ENCODE measurements around the gene ARFRP1.
"Not testable (repeated sequence)": the region's sequence is repeated elsewhere in the genome, so short reads cannot be mapped to it uniquely, and the experiment has no call there.

Gene ARFRP1

GRCh38 chr20:63680857-63681608 lies 26.7 kb downstream of the ARFRP1 start:
- no peak overlapping the region for H3K9ac ChIP-seq (ENCODE audit: low read depth, low read length)
- no peaks in the 10 kb centered on the region for H3K27me3 ChIP-seq (ENCODE audit: control insufficient read depth, insufficient read depth, low read length)
- no peaks in the 10 kb centered on the region for H3K9me3 ChIP-seq (replicated peaks; ENCODE audit: low read length)
- H3K36me3 ChIP-seq (ENCODE audit: insufficient read depth, low read length) = peaks cover 28% of the 10 kb centered on the region
- H3K4me2 ChIP-seq (ENCODE audit: low read length) = no peak overlapping the region
- H3K4me1 ChIP-seq (ENCODE audit: control insufficient read depth, insufficient read depth, low read length) = peaks cover 25% of the 10 kb centered on the region
- H3K4me3 ChIP-seq (ENCODE audit: low read length) = no peak overlapping the region

GRCh38 chr20:63680427-63680826 lies 27.3 kb downstream of the ARFRP1 start:
- Histone ChIP-seq H3K9ac (ENCODE audit: low read depth, low read length) (no peak overlapping the region), H3K27me3 (ENCODE audit: control insufficient read depth, insufficient read depth, low read length) (no peaks in the 10 kb centered on the region), H3K4me1 (ENCODE audit: control insufficient read depth, insufficient read depth, low read length) (peaks cover 24% of the 10 kb centered on the region), H3K4me2 (ENCODE audit: low read length) (no peak overlapping the region), H3K9me3 (replicated peaks; ENCODE audit: low read length) (no peaks in the 10 kb centered on the region), H3K4me3 (ENCODE audit: low read length) (no peak overlapping the region), H3K36me3 (ENCODE audit: insufficient read depth, low read length) (peaks cover 28% of the 10 kb centered on the region)

GRCh38 chr20:63679799-63680305 lies 27.9 kb downstream of the ARFRP1 start:
- peaks cover 24% of the 10 kb centered on the region for H3K4me1 ChIP-seq (ENCODE audit: control insufficient read depth, insufficient read depth, low read length)
- no peak overlapping the region for H3K4me3 ChIP-seq (ENCODE audit: low read length)
- H3K36me3 ChIP-seq (ENCODE audit: insufficient read depth, low read length) = peaks cover 30% of the 10 kb centered on the region
- no peak overlapping the region for H3K4me2 ChIP-seq (ENCODE audit: low read length)
- no peaks in the 10 kb centered on the region for H3K27me3 ChIP-seq (ENCODE audit: control insufficient read depth, insufficient read depth, low read length)
- H3K9me3 ChIP-seq (replicated peaks; ENCODE audit: low read length) = no peaks in the 10 kb centered on the region
- no peak overlapping the region for H3K9ac ChIP-seq (ENCODE audit: low read depth, low read length)

- Histone ChIP-seq H3K36me3 (ENCODE audit: insufficient read depth, low read length) (peaks cover 38% of the 10 kb centered on the region), H3K9ac (ENCODE audit: low read depth, low read length) (no peak overlapping the region), H3K9me3 (replicated peaks; ENCODE audit: low read length) (no peaks in the 10 kb centered on the region)
Observed at GRCh38 chr20:63678667-63679465, 28.9 kb downstream of the ARFRP1 start.

GRCh38 chr20:63678071-63678470 lies 29.7 kb downstream of the ARFRP1 start:
- no peak overlapping the region for H3K4me2 ChIP-seq (ENCODE audit: low read length)
- no peak overlapping the region for H3K9ac ChIP-seq (ENCODE audit: low read depth, low read length)
- no peak overlapping the region for H3K4me3 ChIP-seq (ENCODE audit: low read length)
- H3K4me1 ChIP-seq (ENCODE audit: control insufficient read depth, insufficient read depth, low read length) = peaks cover 18% of the 10 kb centered on the region
- no peaks in the 10 kb centered on the region for H3K9me3 ChIP-seq (replicated peaks; ENCODE audit: low read length)
- no peaks in the 10 kb centered on the region for H3K27me3 ChIP-seq (ENCODE audit: control insufficient read depth, insufficient read depth, low read length)
- H3K36me3 ChIP-seq (ENCODE audit: insufficient read depth, low read length) = peaks cover 38% of the 10 kb centered on the region

More at GRCh38 chr20:63678667-63679465, 28.9 kb downstream of the ARFRP1 start:
- Histone ChIP-seq H3K4me3 (ENCODE audit: low read length) (no peak overlapping the region), H3K4me2 (ENCODE audit: low read length) (no peak overlapping the region), H3K27me3 (ENCODE audit: control insufficient read depth, insufficient read depth, low read length) (no peaks in the 10 kb centered on the region), H3K4me1 (ENCODE audit: control insufficient read depth, insufficient read depth, low read length) (peaks cover 24% of the 10 kb centered on the region)

- Histone ChIP-seq H3K4me3 (ENCODE audit: low read length) (no peak overlapping the region), H3K4me2 (ENCODE audit: low read length) (no peak overlapping the region), H3K27me3 (ENCODE audit: control insufficient read depth, insufficient read depth, low read length) (no peaks in the 10 kb centered on the region), H3K9me3 (replicated peaks; ENCODE audit: low read length) (no peaks in the 10 kb centered on the region), H3K36me3 (ENCODE audit: insufficient read depth, low read length) (peaks cover 38% of the 10 kb centered on the region), H3K9ac (ENCODE audit: low read depth, low read length) (no peak overlapping the region), H3K4me1 (ENCODE audit: control insufficient read depth, insufficient read depth, low read length) (no peaks in the 10 kb centered on the region)
Observed at GRCh38 chr20:63675681-63676368, 32.0 kb downstream of the ARFRP1 start.

GRCh38 chr20:63673951-63674350 lies 33.8 kb downstream of the ARFRP1 start:
- H3K4me3 ChIP-seq (ENCODE audit: low read length) = no peak overlapping the region
- H3K36me3 ChIP-seq (ENCODE audit: insufficient read depth, low read length) = peaks cover 37% of the 10 kb centered on the region
- no peaks in the 10 kb centered on the region for H3K4me1 ChIP-seq (ENCODE audit: control insufficient read depth, insufficient read depth, low read length)

GRCh38 chr20:63672666-63673065 lies 35.1 kb downstream of the ARFRP1 start:
- no peaks in the 10 kb centered on the region for H3K9me3 ChIP-seq (replicated peaks; ENCODE audit: low read length)
- H3K27me3 ChIP-seq (ENCODE audit: control insufficient read depth, insufficient read depth, low read length) = no peaks in the 10 kb centered on the region
- H3K4me2 ChIP-seq (ENCODE audit: low read length) = no peak overlapping the region
- H3K4me3 ChIP-seq (ENCODE audit: low read length) = no peak overlapping the region
- H3K36me3 ChIP-seq (ENCODE audit: insufficient read depth, low read length) = peaks cover 35% of the 10 kb centered on the region
- no peak overlapping the region for H3K9ac ChIP-seq (ENCODE audit: low read depth, low read length)
- no peaks in the 10 kb centered on the region for H3K4me1 ChIP-seq (ENCODE audit: control insufficient read depth, insufficient read depth, low read length)

More at GRCh38 chr20:63673951-63674350, 33.8 kb downstream of the ARFRP1 start:
- H3K9me3 ChIP-seq (replicated peaks; ENCODE audit: low read length) = no peaks in the 10 kb centered on the region
- H3K27me3 ChIP-seq (ENCODE audit: control insufficient read depth, insufficient read depth, low read length) = no peaks in the 10 kb centered on the region
- H3K4me2 ChIP-seq (ENCODE audit: low read length) = no peak overlapping the region
- H3K9ac ChIP-seq (ENCODE audit: low read depth, low read length) = no peak overlapping the region

GRCh38 chr20:63671695-63672094 lies 36.1 kb downstream of the ARFRP1 start:
- H3K9me3 ChIP-seq (replicated peaks; ENCODE audit: low read length); H3K9ac ChIP-seq (ENCODE audit: low read depth, low read length); H3K27me3 ChIP-seq (ENCODE audit: control insufficient read depth, insufficient read depth, low read length); H3K4me2 ChIP-seq (ENCODE audit: low read length); H3K4me3 ChIP-seq (ENCODE audit: low read length); H3K4me1 ChIP-seq (ENCODE audit: control insufficient read depth, insufficient read depth, low read length): not testable (repeated sequence)
- H3K36me3 ChIP-seq (ENCODE audit: insufficient read depth, low read length) = peaks cover 37% of the 10 kb centered on the region

- H3K4me2 ChIP-seq (ENCODE audit: low read length) = no peak overlapping the region
- no peak overlapping the region for H3K4me3 ChIP-seq (ENCODE audit: low read length)
- no peaks in the 10 kb centered on the region for H3K27me3 ChIP-seq (ENCODE audit: control insufficient read depth, insufficient read depth, low read length)
- H3K36me3 ChIP-seq (ENCODE audit: insufficient read depth, low read length) = peaks cover 35% of the 10 kb centered on the region
- H3K9ac ChIP-seq (ENCODE audit: low read depth, low read length) = no peak overlapping the region
- H3K4me1 ChIP-seq (ENCODE audit: control insufficient read depth, insufficient read depth, low read length) = no peaks in the 10 kb centered on the region
- H3K9me3 ChIP-seq (replicated peaks; ENCODE audit: low read length) = no peaks in the 10 kb centered on the region
Observed at GRCh38 chr20:63668351-63668750, 39.4 kb downstream of the ARFRP1 start.

- no peak overlapping the region for H3K9ac ChIP-seq (ENCODE audit: low read depth, low read length)
- H3K36me3 ChIP-seq (ENCODE audit: insufficient read depth, low read length) = peaks cover 40% of the 10 kb centered on the region
- H3K4me3 ChIP-seq (ENCODE audit: low read length) = no peak overlapping the region
- H3K4me1 ChIP-seq (ENCODE audit: control insufficient read depth, insufficient read depth, low read length) = no peaks in the 10 kb centered on the region
- no peaks in the 10 kb centered on the region for H3K9me3 ChIP-seq (replicated peaks; ENCODE audit: low read length)
- no peaks in the 10 kb centered on the region for H3K27me3 ChIP-seq (ENCODE audit: control insufficient read depth, insufficient read depth, low read length)
- no peak overlapping the region for H3K4me2 ChIP-seq (ENCODE audit: low read length)
Observed at GRCh38 chr20:63667858-63668257, 39.9 kb downstream of the ARFRP1 start.
